ENCODE data around the gene WFS1. TPM values are rescaled to one million over a fixed set of nuclear protein-coding genes. Genes with fewer than 3 reads are reported as not detected.

The WFS1 gene
- total and polyA plus RNA-seq, 2 of the 13 experiments (the other 11 are each of a cell fraction or from before 2014, with no cell fraction given) = 39.1 to 42.2 TPM

DNA sequence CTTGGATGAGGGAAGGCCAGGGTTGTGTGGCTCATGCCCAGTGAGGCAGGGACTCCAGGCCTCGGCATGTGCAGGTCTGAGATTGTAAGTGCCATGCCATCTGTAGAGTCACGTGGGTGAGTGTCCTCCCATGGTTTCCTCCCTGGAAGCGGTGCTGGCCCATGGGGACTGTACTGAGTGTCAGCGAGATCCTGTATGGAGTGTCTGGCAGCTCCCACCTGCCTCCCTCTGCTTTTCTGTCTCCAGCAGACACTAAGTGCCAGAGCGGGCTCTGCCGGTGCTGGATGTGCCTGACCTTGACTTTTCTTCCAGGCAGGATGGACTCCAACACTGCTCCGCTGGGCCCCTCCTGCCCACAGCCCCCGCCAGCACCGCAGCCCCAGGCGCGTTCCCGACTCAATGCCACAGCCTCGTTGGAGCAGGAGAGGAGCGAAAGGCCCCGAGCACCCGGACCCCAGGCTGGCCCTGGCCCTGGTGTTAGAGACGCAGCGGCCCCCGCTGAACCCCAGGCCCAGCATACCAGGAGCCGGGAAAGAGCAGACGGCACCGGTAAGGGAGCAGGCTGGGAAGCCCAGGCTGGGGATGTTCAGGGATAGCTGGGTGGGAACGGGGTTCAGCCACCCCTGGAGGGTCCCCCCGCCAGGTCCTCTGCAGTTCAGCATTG, 7.6 kb downstream of the WFS1 start (continued):
- TF ChIP-seq MZF1 (CRISPR knock-in tag; IDR thresholded peaks at IDR 0.05; ENCODE audit: borderline replicate concordance) (no peak), PHB2 (IDR thresholded peaks at IDR 0.05; ENCODE audit: partially characterized antibody) (no peak), ZNF547 (CRISPR knock-in tag; IDR thresholded peaks at IDR 0.05) (no peak; the same call in 1 of the 2 replicates), HDAC1 (CRISPR knock-in tag; IDR thresholded peaks at IDR 0.05) (0 out of 2 replicates have a peak, but pooled peaks have one; percentile 43), ZFP82 (CRISPR knock-in tag; IDR thresholded peaks at IDR 0.05; ENCODE audit: borderline replicate concordance) (no peak), FOXK1 (CRISPR knock-in tag; IDR thresholded peaks at IDR 0.05; ENCODE audit: borderline replicate concordance, low read depth) (no peak), ZNF333 (CRISPR knock-in tag; IDR thresholded peaks at IDR 0.05; ENCODE audit: borderline replicate concordance) (no peak), GPN1 (CRISPR knock-in tag; IDR thresholded peaks at IDR 0.05; ENCODE audit: borderline replicate concordance) (no peak), SNAI1 (CRISPR knock-in tag; IDR thresholded peaks at IDR 0.05; ENCODE audit: borderline replicate concordance) (no peak), ZNF879 (CRISPR knock-in tag; IDR thresholded peaks at IDR 0.05) (no peak), ZNF550 (CRISPR knock-in tag; IDR thresholded peaks at IDR 0.05; ENCODE audit: borderline replicate concordance) (no peak), RAD21 (CRISPR knock-in tag; IDR thresholded peaks at IDR 0.05) (no peak)
- TF ChIP-seq, protein P1, sequence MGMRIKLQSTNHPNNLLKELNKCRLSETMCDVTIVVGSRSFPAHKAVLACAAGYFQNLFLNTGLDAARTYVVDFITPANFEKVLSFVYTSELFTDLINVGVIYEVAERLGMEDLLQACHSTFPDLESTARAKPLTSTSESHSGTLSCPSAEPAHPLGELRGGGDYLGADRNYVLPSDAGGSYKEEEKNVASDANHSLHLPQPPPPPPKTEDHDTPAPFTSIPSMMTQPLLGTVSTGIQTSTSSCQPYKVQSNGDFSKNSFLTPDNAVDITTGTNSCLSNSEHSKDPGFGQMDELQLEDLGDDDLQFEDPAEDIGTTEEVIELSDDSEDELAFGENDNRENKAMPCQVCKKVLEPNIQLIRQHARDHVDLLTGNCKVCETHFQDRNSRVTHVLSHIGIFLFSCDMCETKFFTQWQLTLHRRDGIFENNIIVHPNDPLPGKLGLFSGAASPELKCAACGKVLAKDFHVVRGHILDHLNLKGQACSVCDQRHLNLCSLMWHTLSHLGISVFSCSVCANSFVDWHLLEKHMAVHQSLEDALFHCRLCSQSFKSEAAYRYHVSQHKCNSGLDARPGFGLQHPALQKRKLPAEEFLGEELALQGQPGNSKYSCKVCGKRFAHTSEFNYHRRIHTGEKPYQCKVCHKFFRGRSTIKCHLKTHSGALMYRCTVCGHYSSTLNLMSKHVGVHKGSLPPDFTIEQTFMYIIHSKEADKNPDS (CRISPR knock-in tag; IDR thresholded peaks at IDR 0.05) = no peak
- TF ChIP-seq, protein P2, sequence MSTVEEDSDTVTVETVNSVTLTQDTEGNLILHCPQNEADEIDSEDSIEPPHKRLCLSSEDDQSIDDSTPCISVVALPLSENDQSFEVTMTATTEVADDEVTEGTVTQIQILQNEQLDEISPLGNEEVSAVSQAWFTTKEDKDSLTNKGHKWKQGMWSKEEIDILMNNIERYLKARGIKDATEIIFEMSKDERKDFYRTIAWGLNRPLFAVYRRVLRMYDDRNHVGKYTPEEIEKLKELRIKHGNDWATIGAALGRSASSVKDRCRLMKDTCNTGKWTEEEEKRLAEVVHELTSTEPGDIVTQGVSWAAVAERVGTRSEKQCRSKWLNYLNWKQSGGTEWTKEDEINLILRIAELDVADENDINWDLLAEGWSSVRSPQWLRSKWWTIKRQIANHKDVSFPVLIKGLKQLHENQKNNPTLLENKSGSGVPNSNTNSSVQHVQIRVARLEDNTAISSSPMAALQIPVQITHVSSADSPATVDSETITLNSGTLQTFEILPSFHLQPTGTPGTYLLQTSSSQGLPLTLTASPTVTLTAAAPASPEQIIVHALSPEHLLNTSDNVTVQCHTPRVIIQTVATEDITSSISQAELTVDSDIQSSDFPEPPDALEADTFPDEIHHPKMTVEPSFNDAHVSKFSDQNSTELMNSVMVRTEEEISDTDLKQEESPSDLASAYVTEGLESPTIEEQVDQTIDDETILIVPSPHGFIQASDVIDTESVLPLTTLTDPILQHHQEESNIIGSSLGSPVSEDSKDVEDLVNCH (CRISPR knock-in tag; IDR thresholded peaks at IDR 0.05) = no peak
- TF ChIP-seq, protein P3, sequence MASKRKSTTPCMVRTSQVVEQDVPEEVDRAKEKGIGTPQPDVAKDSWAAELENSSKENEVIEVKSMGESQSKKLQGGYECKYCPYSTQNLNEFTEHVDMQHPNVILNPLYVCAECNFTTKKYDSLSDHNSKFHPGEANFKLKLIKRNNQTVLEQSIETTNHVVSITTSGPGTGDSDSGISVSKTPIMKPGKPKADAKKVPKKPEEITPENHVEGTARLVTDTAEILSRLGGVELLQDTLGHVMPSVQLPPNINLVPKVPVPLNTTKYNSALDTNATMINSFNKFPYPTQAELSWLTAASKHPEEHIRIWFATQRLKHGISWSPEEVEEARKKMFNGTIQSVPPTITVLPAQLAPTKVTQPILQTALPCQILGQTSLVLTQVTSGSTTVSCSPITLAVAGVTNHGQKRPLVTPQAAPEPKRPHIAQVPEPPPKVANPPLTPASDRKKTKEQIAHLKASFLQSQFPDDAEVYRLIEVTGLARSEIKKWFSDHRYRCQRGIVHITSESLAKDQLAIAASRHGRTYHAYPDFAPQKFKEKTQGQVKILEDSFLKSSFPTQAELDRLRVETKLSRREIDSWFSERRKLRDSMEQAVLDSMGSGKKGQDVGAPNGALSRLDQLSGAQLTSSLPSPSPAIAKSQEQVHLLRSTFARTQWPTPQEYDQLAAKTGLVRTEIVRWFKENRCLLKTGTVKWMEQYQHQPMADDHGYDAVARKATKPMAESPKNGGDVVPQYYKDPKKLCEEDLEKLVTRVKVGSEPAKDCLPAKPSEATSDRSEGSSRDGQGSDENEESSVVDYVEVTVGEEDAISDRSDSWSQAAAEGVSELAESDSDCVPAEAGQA (IDR thresholded peaks at IDR 0.05; ENCODE audit: low read depth) = no peak
- TF ChIP-seq, protein P3 (CRISPR knock-in tag; IDR thresholded peaks at IDR 0.05; ENCODE audit: borderline replicate concordance) = no peak
- TF ChIP-seq, protein P4, sequence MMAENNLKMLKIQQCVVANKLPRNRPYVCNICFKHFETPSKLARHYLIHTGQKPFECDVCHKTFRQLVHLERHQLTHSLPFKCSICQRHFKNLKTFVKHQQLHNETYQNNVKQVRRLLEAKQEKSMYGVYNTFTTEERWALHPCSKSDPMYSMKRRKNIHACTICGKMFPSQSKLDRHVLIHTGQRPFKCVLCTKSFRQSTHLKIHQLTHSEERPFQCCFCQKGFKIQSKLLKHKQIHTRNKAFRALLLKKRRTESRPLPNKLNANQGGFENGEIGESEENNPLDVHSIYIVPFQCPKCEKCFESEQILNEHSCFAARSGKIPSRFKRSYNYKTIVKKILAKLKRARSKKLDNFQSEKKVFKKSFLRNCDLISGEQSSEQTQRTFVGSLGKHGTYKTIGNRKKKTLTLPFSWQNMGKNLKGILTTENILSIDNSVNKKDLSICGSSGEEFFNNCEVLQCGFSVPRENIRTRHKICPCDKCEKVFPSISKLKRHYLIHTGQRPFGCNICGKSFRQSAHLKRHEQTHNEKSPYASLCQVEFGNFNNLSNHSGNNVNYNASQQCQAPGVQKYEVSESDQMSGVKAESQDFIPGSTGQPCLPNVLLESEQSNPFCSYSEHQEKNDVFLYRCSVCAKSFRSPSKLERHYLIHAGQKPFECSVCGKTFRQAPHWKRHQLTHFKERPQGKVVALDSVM (CRISPR knock-in tag; IDR thresholded peaks at IDR 0.05) = no peak
